ENCODE results near the gene C15orf39. TPM values are rescaled to one million over a fixed set of nuclear protein-coding genes. Genes with fewer than 3 reads are reported as not detected.

Gene C15orf39
- total RNA-seq, 1 donor from 2014 or later, result 15.0 TPM

- H3K36me3 ChIP-seq, result no peaks in the 10 kb centered on the region
- intact Hi-C loops (cut with micrococcal nuclease), result loop anchor here (10.0 kb wide), 1 partner anchor 72 kb away; no protein-coding TSS in a partner anchor
- H3K9me3 ChIP-seq (replicated peaks), result no peaks in the 10 kb centered on the region
- DNase-seq, result no peak
- no peak for TF ChIP-seq CTCF (IDR thresholded peaks at IDR 0.05; ENCODE audit: borderline replicate concordance)
- peaks cover 41% of the 10 kb centered on the region for H3K27me3 ChIP-seq (ENCODE audit: low read depth)
- peaks cover 17% of the 10 kb centered on the region for H3K4me1 ChIP-seq
- H3K4me3 ChIP-seq, result no peak overlapping the region
- H3K27ac ChIP-seq (replicated peaks), result no peak overlapping the region
Measured at GRCh38 chr15:75232252-75232813, 30.7 kb downstream of the C15orf39 start.

DNA sequence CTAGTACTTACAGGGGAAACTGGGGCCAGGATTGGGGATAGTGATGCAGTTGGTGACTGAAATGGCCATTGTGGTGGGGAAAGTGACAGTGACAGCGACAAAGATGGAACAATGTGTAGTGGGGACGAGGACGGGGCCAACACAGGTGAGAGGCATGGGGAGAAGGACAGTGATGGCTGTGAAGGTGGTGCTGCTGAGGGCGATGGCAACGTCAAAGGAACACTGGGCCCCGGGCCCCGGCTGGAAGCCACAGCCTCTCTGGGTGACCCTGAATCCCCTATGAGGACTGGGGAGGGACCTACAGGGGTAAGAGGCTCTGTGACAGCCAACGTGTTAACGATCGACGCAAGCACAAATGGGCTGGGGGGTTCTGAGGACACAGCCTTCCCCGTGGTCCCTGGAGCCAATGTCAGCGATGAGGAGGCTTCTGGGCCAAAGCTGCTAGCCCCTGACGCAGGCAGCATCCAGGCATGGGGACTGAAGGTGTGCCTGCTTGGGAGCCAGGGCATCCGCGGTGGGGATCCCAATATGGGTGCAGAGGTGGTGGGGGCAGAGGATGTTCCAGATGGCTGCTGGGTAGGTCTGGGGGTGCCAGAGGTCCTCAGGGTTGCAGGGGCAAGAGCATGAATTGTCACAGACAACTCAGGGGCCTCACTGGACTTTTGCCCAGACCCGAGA, 31.3 kb downstream of the C15orf39 start:
- Histone ChIP-seq H3K27ac (replicated peaks) (no peak overlapping the region), H3K4me3 (no peak overlapping the region), H3K4me1 (peaks cover 17% of the 10 kb centered on the region), H3K9me3 (replicated peaks) (no peaks in the 10 kb centered on the region), H3K36me3 (no peaks in the 10 kb centered on the region), H3K27me3 (ENCODE audit: low read depth) (peaks cover 47% of the 10 kb centered on the region)
- peak; percentile 8 for DNase-seq
- intact Hi-C loops (cut with micrococcal nuclease), result loop anchor here (10.0 kb wide), 1 partner anchor 72 kb away; no protein-coding TSS in a partner anchor
- TF ChIP-seq CTCF (IDR thresholded peaks at IDR 0.05; ENCODE audit: borderline replicate concordance), result no peak

DNA sequence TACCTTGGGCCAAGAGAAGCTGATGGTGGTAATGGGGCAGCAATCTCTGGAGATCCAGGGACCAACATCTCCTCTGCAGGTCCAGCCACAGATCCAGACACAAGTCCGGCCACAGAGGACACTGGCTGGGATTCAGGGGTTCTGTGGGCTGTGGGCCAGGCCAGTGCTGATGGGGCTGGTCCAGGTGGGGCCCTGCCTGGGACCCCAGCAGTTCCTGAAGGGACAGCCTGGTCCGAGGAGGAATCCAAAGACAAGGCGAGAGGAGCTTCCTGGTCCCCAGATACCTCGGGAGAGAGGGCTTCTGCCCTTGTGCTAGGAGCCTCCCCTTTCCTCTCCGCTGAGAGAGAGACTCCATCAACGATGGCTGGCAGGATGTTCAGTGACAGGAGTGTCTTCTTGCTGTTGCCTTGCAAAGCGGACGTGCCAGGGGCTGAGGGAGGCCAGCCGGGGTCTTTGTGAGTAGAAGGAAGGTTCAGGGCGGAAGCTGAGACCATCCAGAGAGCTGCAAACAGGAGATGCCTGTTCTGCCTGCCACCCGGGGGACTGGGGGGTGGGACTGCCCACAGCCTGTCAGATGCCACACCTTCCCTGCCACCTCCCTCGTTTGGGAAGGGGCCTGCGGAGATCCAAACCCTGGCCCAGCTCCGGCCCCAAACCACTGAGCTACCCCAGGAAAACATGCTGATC, 32.0 kb downstream of the C15orf39 start:
- no peak overlapping the region for H3K4me3 ChIP-seq
- H3K9me3 ChIP-seq (replicated peaks), result no peaks in the 10 kb centered on the region
- H3K27ac ChIP-seq (replicated peaks), result no peak overlapping the region
- H3K4me1 ChIP-seq, result peaks cover 17% of the 10 kb centered on the region
- no peaks in the 10 kb centered on the region for H3K36me3 ChIP-seq
- intact Hi-C loops (cut with micrococcal nuclease), result loop anchor here (10.0 kb wide), 1 partner anchor 71 kb away; no protein-coding TSS in a partner anchor
- H3K27me3 ChIP-seq (ENCODE audit: low read depth), result peaks cover 50% of the 10 kb centered on the region
- TF ChIP-seq CTCF (IDR thresholded peaks at IDR 0.05; ENCODE audit: borderline replicate concordance), result no peak
- peak; percentile 10 for DNase-seq

- H3K27me3 ChIP-seq (ENCODE audit: low read depth), result peaks cover 50% of the 10 kb centered on the region
- H3K4me3 ChIP-seq, result no peak overlapping the region
- H3K4me1 ChIP-seq, result peaks cover 17% of the 10 kb centered on the region
- no peaks in the 10 kb centered on the region for H3K9me3 ChIP-seq (replicated peaks)
- H3K27ac ChIP-seq (replicated peaks), result no peak overlapping the region
- no peak for TF ChIP-seq CTCF (IDR thresholded peaks at IDR 0.05; ENCODE audit: borderline replicate concordance)
- intact Hi-C loops (cut with micrococcal nuclease), result loop anchor here (10.0 kb wide), 1 partner anchor 70 kb away; no protein-coding TSS in a partner anchor
- H3K36me3 ChIP-seq, result no peaks in the 10 kb centered on the region
- DNase-seq, result peak; percentile 8
Measured at GRCh38 chr15:75234191-75234810, 32.6 kb downstream of the C15orf39 start.

DNA sequence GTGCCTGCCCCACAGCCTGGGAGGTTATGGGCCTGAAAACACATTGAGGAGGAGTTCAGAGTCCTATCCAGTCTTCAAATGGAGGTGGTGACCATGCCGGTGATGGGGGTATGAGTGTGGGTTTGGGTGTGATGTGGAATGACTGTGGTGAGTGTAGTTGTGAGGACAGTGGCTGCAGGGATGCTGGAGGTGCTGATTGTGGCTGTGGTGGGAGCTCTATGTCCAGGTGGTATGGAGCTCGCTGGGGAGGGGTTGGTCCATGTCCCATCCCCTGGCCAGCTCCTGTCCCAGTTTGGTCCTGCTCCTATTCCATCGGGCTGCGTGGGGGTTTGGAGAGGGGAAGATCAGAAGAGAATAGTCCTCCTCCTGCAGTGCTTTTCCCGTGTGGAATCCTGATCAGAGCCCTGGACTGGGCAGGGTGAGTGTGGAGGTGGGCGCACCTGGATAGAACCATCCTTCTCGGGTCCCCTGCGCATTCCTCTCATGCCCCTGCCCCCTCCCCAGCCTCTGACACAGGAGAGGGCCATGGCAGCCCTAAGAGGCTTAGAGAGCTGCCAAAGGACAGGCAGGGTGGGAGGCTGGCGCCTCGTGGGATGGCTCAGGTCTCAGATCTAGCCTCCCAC, 33.5 kb downstream of the C15orf39 start:
- peaks cover 16% of the 10 kb centered on the region for H3K4me1 ChIP-seq
- H3K9me3 ChIP-seq (replicated peaks), result no peaks in the 10 kb centered on the region
- TF ChIP-seq CTCF (IDR thresholded peaks at IDR 0.05; ENCODE audit: borderline replicate concordance), result no peak
- no peak for DNase-seq
- intact Hi-C loops (cut with micrococcal nuclease), result loop anchor here (10.0 kb wide), 1 partner anchor 70 kb away; no protein-coding TSS in a partner anchor
- H3K36me3 ChIP-seq, result no peaks in the 10 kb centered on the region
- peaks cover 50% of the 10 kb centered on the region for H3K27me3 ChIP-seq (ENCODE audit: low read depth)
- H3K4me3 ChIP-seq, result no peak overlapping the region
- H3K27ac ChIP-seq (replicated peaks), result no peak overlapping the region

All from left ventricle myocardium inferior (tissue), 1 donor.